Measurements from ENCODE around the gene EPB41L5.

DNA sequence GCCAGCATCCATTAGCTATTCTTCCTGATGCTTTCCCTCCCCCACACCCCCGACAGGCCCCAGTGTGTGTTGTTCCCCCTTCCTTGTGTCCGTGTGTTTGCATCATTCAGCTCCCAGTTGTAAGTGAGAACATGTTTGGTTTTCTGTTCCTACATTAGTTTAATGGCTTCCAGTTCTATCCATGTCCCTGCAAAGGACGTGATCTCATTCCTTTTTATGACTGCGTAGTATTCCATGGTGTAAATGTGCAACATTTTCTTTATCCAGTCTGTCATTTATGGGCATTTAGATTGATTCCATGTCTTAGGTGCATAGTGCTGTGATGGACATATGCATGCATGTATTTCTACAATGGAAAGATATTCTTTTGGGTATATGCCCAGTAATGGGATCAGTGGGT is 105.6 kb downstream of the EPB41L5 start:
- TF ChIP-seq, protein P1, sequence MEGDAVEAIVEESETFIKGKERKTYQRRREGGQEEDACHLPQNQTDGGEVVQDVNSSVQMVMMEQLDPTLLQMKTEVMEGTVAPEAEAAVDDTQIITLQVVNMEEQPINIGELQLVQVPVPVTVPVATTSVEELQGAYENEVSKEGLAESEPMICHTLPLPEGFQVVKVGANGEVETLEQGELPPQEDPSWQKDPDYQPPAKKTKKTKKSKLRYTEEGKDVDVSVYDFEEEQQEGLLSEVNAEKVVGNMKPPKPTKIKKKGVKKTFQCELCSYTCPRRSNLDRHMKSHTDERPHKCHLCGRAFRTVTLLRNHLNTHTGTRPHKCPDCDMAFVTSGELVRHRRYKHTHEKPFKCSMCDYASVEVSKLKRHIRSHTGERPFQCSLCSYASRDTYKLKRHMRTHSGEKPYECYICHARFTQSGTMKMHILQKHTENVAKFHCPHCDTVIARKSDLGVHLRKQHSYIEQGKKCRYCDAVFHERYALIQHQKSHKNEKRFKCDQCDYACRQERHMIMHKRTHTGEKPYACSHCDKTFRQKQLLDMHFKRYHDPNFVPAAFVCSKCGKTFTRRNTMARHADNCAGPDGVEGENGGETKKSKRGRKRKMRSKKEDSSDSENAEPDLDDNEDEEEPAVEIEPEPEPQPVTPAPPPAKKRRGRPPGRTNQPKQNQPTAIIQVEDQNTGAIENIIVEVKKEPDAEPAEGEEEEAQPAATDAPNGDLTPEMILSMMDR (IDR thresholded peaks at IDR 0.05): no peak
- no peak for TF ChIP-seq POLR2A (IDR thresholded peaks at IDR 0.05)
